Endothelial cell of umbilical vein (primary cell): ENCODE measurements around the gene MANBA. TPM values are rescaled to one million over a fixed set of nuclear protein-coding genes. Genes with fewer than 3 reads are reported as not detected.

Experiments used
- BruUV-seq: library from RNA; stranded (reverse); fragments of 400-500 nt; replicated peaks from 2 replicates; lab custom pipeline; 2021; lab: Mats Ljungman, UMichigan
- CTCF ChIA-PET: fragments of 300-600, 350-600 bp; sonication (Branson Sonifier 250); formaldehyde crosslinking; loops from one replicate; lab custom pipeline; 2021; ENCODE audit warnings: antibody characterized with exemption, inconsistent platforms; lab: Charles Lee
- POLR2A ChIA-PET: fragments of 300-600, 350-600 bp; sonication (Branson Sonifier 250); formaldehyde crosslinking; loops from one replicate; lab custom pipeline; 2021; ENCODE audit warnings: antibody characterized with exemption, inconsistent platforms; lab: Charles Lee
- DNase-seq: peaks from one replicate; pipeline ENCODE4 v3.0.0-alpha.2; 2011; ENCODE audit warnings: low read depth, low spot score
- FAIRE-seq: peaks from 2 replicates; lab custom pipeline; 2011; peaks lifted over from hg19 to GRCh38; lab: Jason Lieb, UNC
- H2AFZ ChIP-seq: 2 replicates; pipeline ENCODE4 v1.6.0; 2012; ENCODE audit warnings: low read depth, low read length, control low read depth, inconsistent platforms
- H3K27ac ChIP-seq: 2 replicates; pipeline ENCODE4 v1.5.1; 2011; ENCODE audit warnings: low read depth, mild to moderate bottlenecking, control low read depth, low read length, moderate library complexity; ENCODE audit not compliant: insufficient read depth
- H3K27me3 ChIP-seq, 2 experiments: 2 replicates each; pipeline versions ENCODE4 v1.6.0 to v1.6.1; 2011; ENCODE audit warnings: low read length in 2 of 2, mixed read lengths in 1 of 2; ENCODE audit not compliant: control insufficient read depth in 2 of 2, insufficient read depth in 2 of 2
- H3K36me3 ChIP-seq, 2 experiments: 2 replicates in 1 of 2; 3 replicates in 1 of 2; pipeline ENCODE4 v1.5.1; 2011; ENCODE audit warnings: low read length in 2 of 2, mild to moderate bottlenecking in 1 of 2, moderate library complexity in 1 of 2; ENCODE audit not compliant: control insufficient read depth in 2 of 2, insufficient read depth in 2 of 2; ENCODE audit errors: extremely low read depth in 1 of 2
- H3K4me1 ChIP-seq: 3 replicates; pipeline ENCODE4 v1.5.1; 2011; ENCODE audit warnings: mild to moderate bottlenecking, low read length; ENCODE audit not compliant: control insufficient read depth, insufficient read depth; ENCODE audit errors: extremely low read depth
- H3K4me2 ChIP-seq: 2 replicates; pipeline ENCODE4 v1.6.1; 2011; ENCODE audit warnings: low read length, control low read depth, mixed read lengths; ENCODE audit not compliant: insufficient read depth
- H3K4me3 ChIP-seq, 3 experiments: fragments of 200-600 bp in 1 of 3; sonication (generic), shearing (Covaris generic) in 1 of 3; replicated peaks in 1 of 3; 2 replicates each; pipeline ENCODE4 v1.5.1; 2011 to 2016; ENCODE audit warnings: control low read depth in 3 of 3, low read length in 3 of 3, mild to moderate bottlenecking in 2 of 3, inconsistent platforms in 1 of 3, low read depth in 1 of 3, moderate library complexity in 1 of 3; ENCODE audit not compliant: insufficient read depth in 1 of 3
- H3K79me2 ChIP-seq: 2 replicates; pipeline ENCODE4 v1.6.0; 2012; ENCODE audit warnings: low read length, inconsistent platforms; ENCODE audit not compliant: control insufficient read depth, insufficient read depth
- H3K9ac ChIP-seq: replicated peaks from 2 replicates; pipeline ENCODE3; 2011; ENCODE audit warnings: low read length, control low read depth; ENCODE audit not compliant: insufficient read depth; ENCODE audit errors: extremely low read depth
- H3K9me1 ChIP-seq: replicated peaks from 3 replicates; pipeline ENCODE4 v1.6.0; 2011; ENCODE audit warnings: mild to moderate bottlenecking, low read length; ENCODE audit not compliant: control insufficient read depth, insufficient read depth; ENCODE audit errors: extremely low read depth
- H3K9me3 ChIP-seq: replicated peaks from 2 replicates; pipeline ENCODE4 v1.5.1; 2012; ENCODE audit warnings: low read length, inconsistent platforms; ENCODE audit not compliant: control insufficient read depth, insufficient read depth
- H4K20me1 ChIP-seq: replicated peaks from 2 replicates; pipeline ENCODE3; 2011; ENCODE audit warnings: mild to moderate bottlenecking, low read length; ENCODE audit not compliant: control insufficient read depth, insufficient read depth; ENCODE audit errors: extremely low read depth
- CTCF ChIP-seq, 2 donors: IDR thresholded peaks; 1 replicate in 1 of 2; 2 replicates in 1 of 2; pipeline ENCODE4 v1.5.1; 2011; ENCODE audit warnings: low read length in 2 of 2, mild to moderate bottlenecking in 2 of 2, moderate library complexity in 2 of 2, control low read depth in 1 of 2, inconsistent platforms in 1 of 2, low read depth in 1 of 2; ENCODE audit not compliant: insufficient read depth in 1 of 2; ENCODE audit errors: extremely low read depth in 1 of 2
- EZH2 ChIP-seq: IDR thresholded peaks from 2 replicates; pipeline ENCODE4 v1.6.1; 2012; ENCODE audit warnings: borderline replicate concordance, low read depth, mild to moderate bottlenecking, moderate library complexity, low read length, inconsistent platforms; ENCODE audit not compliant: severe bottlenecking
- FOS ChIP-seq: IDR thresholded peaks from 2 replicates; pipeline ENCODE4 v1.6.1; 2011; ENCODE audit warnings: mild to moderate bottlenecking, low read length, moderate library complexity, borderline replicate concordance; ENCODE audit not compliant: insufficient read depth
- GATA2 ChIP-seq: IDR thresholded peaks from 2 replicates; pipeline ENCODE4 v1.7.0; 2011; ENCODE audit warnings: low read depth, mild to moderate bottlenecking, moderate library complexity, mixed read lengths, low read length; ENCODE audit not compliant: insufficient read length, insufficient read depth
- JUN ChIP-seq: IDR thresholded peaks from 2 replicates; pipeline ENCODE4 v1.6.1; 2011; ENCODE audit warnings: borderline replicate concordance, low read depth; ENCODE audit not compliant: insufficient read length, insufficient read depth
- MAX ChIP-seq: IDR thresholded peaks from 2 replicates; pipeline ENCODE4 v1.6.1; 2011; ENCODE audit not compliant: insufficient read depth, insufficient read length
- MYC ChIP-seq: IDR thresholded peaks from one replicate; pipeline ENCODE4 v1.6.1; 2011; ENCODE audit warnings: mild to moderate bottlenecking, low read depth, low read length
- POLR2A ChIP-seq: IDR thresholded peaks from 2 replicates; pipeline ENCODE4 v1.6.1; 2012; ENCODE audit warnings: low read depth, mild to moderate bottlenecking, control low read depth, low read length
- POLR2AphosphoS5 ChIP-seq: IDR thresholded peaks from 2 replicates; pipeline ENCODE4 v1.6.1; 2012; ENCODE audit warnings: low read depth, mild to moderate bottlenecking, control low read depth, low read length, moderate library complexity; ENCODE audit not compliant: insufficient read depth
- dilution Hi-C: fragments of 300-500 bp; cut with MboI; formaldehyde crosslinking; loops from one replicate; pipeline ENCODE4 v1.15.0; 2019; ENCODE audit warnings: low sequenced_read_pairs; ENCODE audit not compliant: extremely low pct_ligation_motif_present
- intact Hi-C: fragments of 100-400 bp; cut with micrococcal nuclease; formaldehyde crosslinking; loops from one replicate; pipeline ENCODE4 v1.10.0; 2022
- polyA plus RNA-seq, 4 experiments: library from polyadenylated mRNA; depleted of rRNA in 3 of 4; stranded (reverse) in 3 of 4; unstranded in 1 of 4; fragments of >200 nt; gene quantifications; 2 replicates each; pipeline versions ENCODE4 v1.2.1 to v1.2.3, GENCODE V29; 2011 to 2012; ENCODE audit warnings: missing spikeins in 1 of 4
- small RNA-seq: library from RNA; depleted of rRNA; stranded (forward); fragments of <200 nt; gene quantifications from one replicate; pipeline ENCODE3, GENCODE V24; 2012; ENCODE audit warnings: low replicate concordance, low read depth; ENCODE audit not compliant: insufficient read depth, insufficient read length
- total RNA-seq: library from RNA; stranded (reverse); gene quantifications from 2 replicates; pipeline ENCODE4 v1.2.3, GENCODE V29; 2021

The MANBA gene
- total and polyA plus RNA-seq, 2 donors (not counting 3 experiments of a cell fraction or from before 2014, with no cell fraction given) = 5.6 to 7.7 TPM

- Histone ChIP-seq H3K9ac (no peak overlapping the region), H3K4me2 (no peak overlapping the region), H3K4me1 (no peaks in the 10 kb centered on the region), H3K27ac (no peak overlapping the region), H3K9me3 (no peaks in the 10 kb centered on the region), H2AFZ (no peak overlapping the region), H3K9me1 (no peaks in the 10 kb centered on the region), H3K4me3 (no peak overlapping the region), H3K36me3 (peaks cover 7 to 15% of the 10 kb centered on the region in 2 experiments), H3K79me2 (no peaks in the 10 kb centered on the region), H3K27me3 (no peaks in the 10 kb centered on the region), H4K20me1 (no peaks in the 10 kb centered on the region)
- intact Hi-C loops = no loop called here
- no peak for TF ChIP-seq JUN
- no peak for TF ChIP-seq MYC
- no peak for TF ChIP-seq GATA2
- TF ChIP-seq FOS = no peak
- TF ChIP-seq EZH2 = no peak
- TF ChIP-seq CTCF (IDR thresholded peaks at IDR 0.05; ENCODE audit: extremely low read depth in 1 of 2, insufficient read depth in 1 of 2, low read depth in 1 of 2, low read length in 2 of 2) = no peak
- TF ChIP-seq POLR2A = no peak
- TF ChIP-seq MAX = no peak
- no peak for TF ChIP-seq POLR2AphosphoS5
- ChIA-PET POLR2A (no interaction called here), CTCF (no interaction called here)
- no peak for FAIRE-seq
- no TSS peak for BruUV-seq
- dilution Hi-C loops = no loop called here
- no peak for DNase-seq
Observed at GRCh38 chr4:102584091-102584490, 176.7 kb downstream of the MANBA start.

Small RNA genes within 50 kb of the gene (small RNA-seq; reads per million reads assigned to genes)
- gene AC018797.1 = not detected

Other genes with a start within 250 kb of the MANBA start
- 279 and 288 TPM in 2 replicates for gene UBE2D3, start 66.6 kb upstream of the MANBA start, total RNA-seq
- 388 and 399 TPM in 2 replicates for gene UBE2D3, start 66.6 kb upstream of the MANBA start, polyA plus RNA-seq
- gene CISD2, start 108.0 kb upstream of the MANBA start, total RNA-seq = 26.5 and 28.4 TPM in 2 replicates
- gene CISD2, start 108.0 kb upstream of the MANBA start, polyA plus RNA-seq = 13.5 and 14.6 TPM in 2 replicates